Prostate gland (tissue), 2 donors: ENCODE data around the gene MBP. TPM values are rescaled to one million over a fixed set of nuclear protein-coding genes. Genes with fewer than 3 reads are reported as not detected.

Experiments
- DNase-seq: peaks from one replicate; pipeline ENCODE4 v3.0.0-alpha.2; 2019; ENCODE audit warnings: low spot score
- H3K27ac ChIP-seq, 2 donors: fragments of 200-600 bp; sonication (generic); 2 replicates each; pipeline ENCODE4 v1.5.1; 2017 to 2019
- H3K27me3 ChIP-seq: fragments of 200-600 bp; sonication (generic); replicated peaks from 2 replicates; pipeline ENCODE4 v1.5.1; 2019; ENCODE audit not compliant: insufficient read depth
- H3K36me3 ChIP-seq, 2 donors: fragments of 200-600 bp; sonication (generic); 1 replicate in 1 of 2; 2 replicates in 1 of 2; pipeline versions ENCODE4 v1.5.1 to v1.8.1; 2017 to 2019
- H3K4me1 ChIP-seq: fragments of 200-600 bp; sonication (generic); replicated peaks from 2 replicates; pipeline ENCODE4 v1.5.1; 2019
- H3K4me3 ChIP-seq, 2 donors: fragments of 200-600 bp; sonication (generic); 2 replicates each; pipeline ENCODE4 v1.5.1; 2017 to 2019
- H3K9me3 ChIP-seq: fragments of 200-600 bp; sonication (generic); 2 replicates; pipeline ENCODE4 v1.5.1; 2017
- CTCF ChIP-seq, 4 experiments: fragments of 200-600 bp in 2 of 4; fragments of 450-650 bp in 2 of 4; sonication (generic) in 2 of 4; IDR thresholded peaks; 1 replicate in 3 of 4; 2 replicates in 1 of 4; pipeline ENCODE4 v1.5.1; 2016 to 2019; ENCODE audit warnings: antibody characterized with exemption in 4 of 4, mild to moderate bottlenecking in 2 of 4, moderate library complexity in 2 of 4
- POLR2A ChIP-seq: fragments of 450-650 bp; IDR thresholded peaks from one replicate; pipeline ENCODE4 v1.6.1; 2016; ENCODE audit warnings: antibody characterized with exemption, mild to moderate bottlenecking
- POLR2AphosphoS5 ChIP-seq: sonication (generic); formaldehyde crosslinking; IDR thresholded peaks from one replicate; pipeline ENCODE4 v1.6.1; 2017; ENCODE audit warnings: antibody characterized with exemption
- WGBS: methylation state at CpG from one replicate; pipeline ENCODE4 v1.1.5; 2018; 5-methylcytosine and 5-hydroxymethylcytosine counted together
- intact Hi-C: fragments of 100-400 bp; cut with DNase I; formaldehyde crosslinking; loops from one replicate; pipeline ENCODE4 v1.14.2; 2022
- total RNA-seq, 2 donors: library from RNA; depleted of rRNA; stranded (reverse); fragments of >200 nt; gene quantifications; one replicate each; pipeline ENCODE4 v1.1.0, GENCODE V29; 2016

MBP gene
- total RNA-seq, 2 donors from 2014 or later, result 19.8 to 43.5 TPM

GRCh38 chr18:77173275-77174030 lies 40.9 kb upstream of the MBP start:
- no peak for TF ChIP-seq POLR2AphosphoS5
- TF ChIP-seq CTCF (IDR thresholded peaks at IDR 0.05), result no peak
- no peak for TF ChIP-seq POLR2A
- no peak overlapping the region for H3K27ac ChIP-seq
- no peak for DNase-seq
- H3K27me3 ChIP-seq, result no peaks in the 10 kb centered on the region
- no peak overlapping the region for H3K4me3 ChIP-seq
- no peaks in the 10 kb centered on the region for H3K4me1 ChIP-seq
- WGBS, result 47% methylated on average over 12 of the region's 12 CpGs
- intact Hi-C loops, result no loop called here
- no peaks in the 10 kb centered on the region for H3K9me3 ChIP-seq
- H3K36me3 ChIP-seq, result no peaks in the 10 kb centered on the region

- WGBS, result 69% methylated on average over 8 of the region's 8 CpGs
- H3K4me1 ChIP-seq, result no peaks in the 10 kb centered on the region
- H3K9me3 ChIP-seq, result no peaks in the 10 kb centered on the region
- H3K36me3 ChIP-seq, result no peaks in the 10 kb centered on the region
- no peak overlapping the region for H3K27ac ChIP-seq
- intact Hi-C loops, result no loop called here
- no peaks in the 10 kb centered on the region for H3K27me3 ChIP-seq
- H3K4me3 ChIP-seq, result no peak overlapping the region
- no peak for DNase-seq
- TF ChIP-seq POLR2A (no peak), POLR2AphosphoS5 (no peak), CTCF (IDR thresholded peaks at IDR 0.05) (no peak)
Measured at GRCh38 chr18:77170890-77171410, 38.4 kb upstream of the MBP start.

GRCh38 chr18:77168811-77169311 lies 36.3 kb upstream of the MBP start:
- Histone ChIP-seq H3K27me3 (peaks cover 2% of the 10 kb centered on the region), H3K4me1 (no peaks in the 10 kb centered on the region), H3K4me3 (no peak overlapping the region), H3K9me3 (no peaks in the 10 kb centered on the region), H3K36me3 (no peaks in the 10 kb centered on the region), H3K27ac (no peak overlapping the region)
- DNase-seq, result no peak
- TF ChIP-seq CTCF (IDR thresholded peaks at IDR 0.05) (no peak), POLR2AphosphoS5 (no peak)
- WGBS, result 80% methylated on average over 15 of the region's 15 CpGs
- intact Hi-C loops, result no loop called here

- peaks cover 3% of the 10 kb centered on the region for H3K27me3 ChIP-seq
- 61% methylated on average over 5 of the region's 5 CpGs for WGBS
- H3K9me3 ChIP-seq, result no peaks in the 10 kb centered on the region
- TF ChIP-seq CTCF (IDR thresholded peaks at IDR 0.05), result no peak
- TF ChIP-seq POLR2A, result no peak
- TF ChIP-seq POLR2AphosphoS5, result no peak
- no peak overlapping the region for H3K27ac ChIP-seq
- DNase-seq, result no peak
- H3K36me3 ChIP-seq, result no peaks in the 10 kb centered on the region
- intact Hi-C loops, result no loop called here
- no peaks in the 10 kb centered on the region for H3K4me1 ChIP-seq
- no peak overlapping the region for H3K4me3 ChIP-seq
Measured at GRCh38 chr18:77167251-77167650, 34.7 kb upstream of the MBP start.

- intact Hi-C loops, result no loop called here
- H3K4me1 ChIP-seq, result no peaks in the 10 kb centered on the region
- TF ChIP-seq POLR2A, result no peak
- TF ChIP-seq CTCF (IDR thresholded peaks at IDR 0.05), result no peak
- no peak for TF ChIP-seq POLR2AphosphoS5
- 92% methylated on average over 11 of the region's 11 CpGs for WGBS
- peaks cover 3% of the 10 kb centered on the region for H3K27me3 ChIP-seq
- no peaks in the 10 kb centered on the region for H3K9me3 ChIP-seq
- no peak overlapping the region for H3K4me3 ChIP-seq
- H3K36me3 ChIP-seq, result no peaks in the 10 kb centered on the region
- no peak for DNase-seq
- no peak overlapping the region for H3K27ac ChIP-seq
Measured at GRCh38 chr18:77166523-77166922, 33.9 kb upstream of the MBP start.
